GM12864 (cell line): Measurements from ENCODE around the gene CPT2.
A peak's percentile ranks its signal among the peaks of the same experiment; 100 is the strongest.

Experiments used
- DNase-seq: peaks from one replicate; pipeline ENCODE4 v3.0.0-alpha.2; 2011; ENCODE audit warnings: low read depth
- H3K4me3 ChIP-seq: 2 replicates; pipeline ENCODE4 v1.5.1; 2011; ENCODE audit warnings: mild to moderate bottlenecking, low read depth, low read length, control low read depth
- TF ChIP-seq, protein P1 (sequence below): IDR thresholded peaks from 2 replicates; pipeline ENCODE4 v1.5.1; 2011; ENCODE audit warnings: low read depth, mild to moderate bottlenecking, moderate library complexity, low read length, control low read depth, inconsistent platforms; ENCODE audit errors: missing control alignments

Gene CPT2

DNA sequence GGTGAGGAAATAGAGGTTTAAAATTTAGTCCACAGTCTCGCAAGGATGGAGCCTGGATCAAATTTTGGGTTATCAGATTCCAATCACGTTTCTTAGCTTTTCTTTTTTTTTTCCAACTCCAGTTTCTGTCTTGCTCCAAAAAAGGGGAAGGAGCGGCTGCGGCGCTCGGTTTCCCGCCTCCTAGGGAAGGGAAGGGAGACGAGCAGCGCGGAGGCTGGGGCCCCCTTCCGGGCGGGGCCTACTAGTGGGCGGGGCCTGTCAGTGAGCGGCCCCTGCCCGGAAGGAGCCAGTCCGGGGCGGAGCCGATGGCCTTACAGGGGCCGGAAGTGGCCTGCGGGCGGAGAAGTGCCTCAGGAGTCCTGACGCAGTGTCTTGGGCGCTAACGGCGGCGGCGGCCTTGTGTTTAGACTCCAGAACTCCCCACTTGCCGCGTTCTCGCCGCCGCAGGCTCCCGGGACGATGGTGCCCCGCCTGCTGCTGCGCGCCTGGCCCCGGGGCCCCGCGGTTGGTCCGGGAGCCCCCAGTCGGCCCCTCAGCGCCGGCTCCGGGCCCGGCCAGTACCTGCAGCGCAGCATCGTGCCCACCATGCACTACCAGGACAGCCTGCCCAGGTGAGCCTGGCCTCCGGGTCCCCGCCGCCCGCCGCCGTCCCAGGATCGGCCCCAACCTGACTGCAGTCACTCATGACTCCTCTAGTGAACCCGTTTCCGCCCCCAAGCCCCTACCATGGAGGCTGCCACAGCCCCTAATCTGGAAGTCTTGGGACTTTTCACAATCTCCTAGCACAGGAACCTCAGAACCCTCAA is at the start of gene CPT2:
CPT2 (plus strand) TSS at position 340 of the 806 bp plus-strand sequence; CDS start at position 460, 120 bp downstream.
- H3K4me3 ChIP-seq: peak within 1 kb of the TSS; percentile 85
- peak; percentile 69 for DNase-seq
- TF ChIP-seq, protein P1, sequence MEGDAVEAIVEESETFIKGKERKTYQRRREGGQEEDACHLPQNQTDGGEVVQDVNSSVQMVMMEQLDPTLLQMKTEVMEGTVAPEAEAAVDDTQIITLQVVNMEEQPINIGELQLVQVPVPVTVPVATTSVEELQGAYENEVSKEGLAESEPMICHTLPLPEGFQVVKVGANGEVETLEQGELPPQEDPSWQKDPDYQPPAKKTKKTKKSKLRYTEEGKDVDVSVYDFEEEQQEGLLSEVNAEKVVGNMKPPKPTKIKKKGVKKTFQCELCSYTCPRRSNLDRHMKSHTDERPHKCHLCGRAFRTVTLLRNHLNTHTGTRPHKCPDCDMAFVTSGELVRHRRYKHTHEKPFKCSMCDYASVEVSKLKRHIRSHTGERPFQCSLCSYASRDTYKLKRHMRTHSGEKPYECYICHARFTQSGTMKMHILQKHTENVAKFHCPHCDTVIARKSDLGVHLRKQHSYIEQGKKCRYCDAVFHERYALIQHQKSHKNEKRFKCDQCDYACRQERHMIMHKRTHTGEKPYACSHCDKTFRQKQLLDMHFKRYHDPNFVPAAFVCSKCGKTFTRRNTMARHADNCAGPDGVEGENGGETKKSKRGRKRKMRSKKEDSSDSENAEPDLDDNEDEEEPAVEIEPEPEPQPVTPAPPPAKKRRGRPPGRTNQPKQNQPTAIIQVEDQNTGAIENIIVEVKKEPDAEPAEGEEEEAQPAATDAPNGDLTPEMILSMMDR: no peak

DNA sequence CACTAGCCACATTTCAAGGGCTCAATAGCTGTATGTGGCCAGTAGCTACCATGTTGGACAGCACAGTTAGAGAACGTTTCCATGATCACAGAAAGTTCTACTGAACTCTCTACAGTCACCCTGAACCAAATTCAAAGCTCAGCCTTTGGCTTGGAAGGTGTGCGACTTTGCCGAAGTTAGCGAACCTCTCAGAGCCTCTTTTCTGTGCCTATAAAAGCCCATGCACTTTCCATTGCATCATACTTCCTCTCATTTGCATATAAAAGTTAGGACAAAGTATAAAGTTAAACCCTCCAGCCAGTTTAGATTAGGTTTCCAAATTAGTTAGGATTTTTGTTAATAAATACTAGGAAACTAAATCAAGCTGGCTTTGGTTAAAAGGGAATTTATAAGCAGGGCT is 49.5 kb upstream of the CPT2 start:
- no peak overlapping the region for H3K4me3 ChIP-seq
- TF ChIP-seq, protein P1: no peak
- DNase-seq: no peak

DNA sequence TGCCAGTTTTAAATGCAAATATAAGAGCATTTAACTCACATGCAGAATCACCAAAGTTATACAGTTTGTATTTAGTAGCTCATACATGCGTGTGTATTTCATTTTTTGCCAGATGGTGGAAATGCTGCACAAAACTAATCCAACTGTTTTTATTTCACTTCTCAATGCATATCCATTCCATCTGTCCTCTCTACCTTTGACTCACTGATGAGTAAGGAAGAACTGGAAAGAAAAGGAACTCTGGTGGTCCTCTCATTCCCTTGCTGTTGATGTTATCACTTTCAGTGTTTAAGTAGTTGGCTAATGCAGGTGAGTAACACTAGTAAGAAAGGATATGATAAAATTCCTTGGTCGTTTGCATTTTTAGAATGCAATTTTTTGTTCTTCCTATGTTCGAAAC is 48.5 kb upstream of the CPT2 start:
- TF ChIP-seq, protein P1: no peak
- no peak for DNase-seq
- H3K4me3 ChIP-seq: no peak overlapping the region

DNA sequence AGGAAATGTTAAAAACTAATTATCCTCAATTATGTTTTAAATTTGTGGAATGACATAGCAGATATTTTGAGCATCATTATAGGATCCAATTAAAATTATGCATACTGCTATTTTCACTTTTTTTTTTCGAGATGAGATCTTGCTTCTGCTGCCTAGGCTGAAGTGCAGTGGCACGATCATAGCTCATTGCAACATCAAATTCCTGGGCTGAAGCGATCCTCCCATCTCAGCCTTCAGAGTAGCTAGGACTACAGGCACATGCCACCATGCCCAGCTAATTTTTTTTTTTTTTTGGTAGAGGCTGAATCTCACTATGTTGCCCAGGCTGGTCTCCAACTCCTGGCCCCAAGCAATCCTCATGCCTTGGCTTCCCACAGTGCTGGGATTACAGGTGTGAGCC is 42.9 kb upstream of the CPT2 start:
- DNase-seq: no peak
- TF ChIP-seq, protein P1: no peak

DNA sequence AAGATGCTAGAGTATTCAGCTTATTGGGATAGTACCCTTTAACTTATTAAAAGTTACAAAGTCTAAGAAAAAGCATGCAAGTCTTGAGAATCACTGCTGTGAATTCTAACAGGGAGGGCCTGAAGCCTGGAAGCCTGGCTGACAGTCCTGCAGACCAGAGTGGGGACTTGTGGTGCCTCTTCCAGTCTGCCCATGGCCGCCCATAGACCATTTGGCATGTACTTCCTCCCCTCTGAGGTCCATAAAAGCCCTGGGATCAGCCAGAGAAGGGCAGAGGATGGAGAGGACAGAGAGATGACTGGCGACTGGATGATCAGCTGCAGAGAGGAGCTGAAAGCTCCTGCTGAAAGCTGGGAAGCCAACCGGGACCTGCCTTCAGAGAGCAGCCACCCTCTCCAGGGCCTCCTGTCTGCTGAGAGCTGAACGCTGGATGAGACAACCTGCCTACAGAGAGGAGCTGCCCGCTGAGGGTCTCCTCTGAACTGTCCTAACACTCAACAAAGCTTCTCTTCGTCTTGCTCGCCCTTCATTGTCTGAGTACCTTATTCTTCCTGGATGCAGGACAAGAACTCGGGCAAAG is 41.7 kb upstream of the CPT2 start:
- DNase-seq: no peak
- TF ChIP-seq, protein P1: no peak
- H3K4me3 ChIP-seq: no peak overlapping the region

More for the DNA sequence above, 42.9 kb upstream of the CPT2 start:
- no peak overlapping the region for H3K4me3 ChIP-seq

DNA sequence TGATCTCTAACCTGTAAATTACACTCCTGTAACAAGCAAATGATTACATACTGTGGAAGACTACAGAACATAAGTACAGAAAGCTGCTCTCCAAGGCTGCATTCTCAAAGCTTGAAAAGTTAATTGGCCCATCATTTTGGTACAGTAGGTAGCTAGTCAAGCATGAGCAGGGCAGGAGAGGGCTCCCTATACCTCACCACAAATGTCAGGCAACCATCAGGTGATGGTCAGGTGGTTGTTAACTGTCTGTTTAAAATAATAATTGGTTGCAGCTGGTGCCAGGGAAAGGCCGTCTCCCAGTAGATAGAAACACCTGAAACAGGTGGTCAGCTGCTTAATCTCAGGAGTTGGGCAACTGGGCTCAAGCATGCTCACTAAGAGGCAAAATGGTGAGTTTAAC is 41.1 kb upstream of the CPT2 start:
- no peak overlapping the region for H3K4me3 ChIP-seq
- DNase-seq: no peak
- TF ChIP-seq, protein P1: no peak

DNA sequence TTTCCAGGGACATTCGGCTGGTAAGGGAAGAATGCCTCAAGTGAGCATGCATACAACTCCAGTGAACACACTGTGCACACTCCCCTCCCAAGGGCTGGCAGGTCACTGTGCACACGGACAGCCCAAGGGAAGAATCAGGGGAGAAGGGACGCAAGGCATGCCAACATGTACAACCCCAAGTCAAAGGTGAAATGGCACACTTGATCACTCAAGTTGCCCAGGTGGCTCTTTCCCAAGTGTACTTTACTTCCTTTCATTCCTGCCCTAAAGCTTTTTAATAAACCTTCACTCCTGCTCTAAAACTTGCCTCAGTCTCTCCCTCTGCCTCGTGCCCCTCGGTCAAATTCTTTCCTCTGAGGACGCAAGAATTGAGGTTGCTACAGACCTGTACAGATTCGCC is 40.7 kb upstream of the CPT2 start:
- DNase-seq: no peak
- no peak overlapping the region for H3K4me3 ChIP-seq
- TF ChIP-seq, protein P1: no peak
